Right lobe of liver (tissue), 4 donors: Measurements from ENCODE around the gene TRPV2.

Source experiments
- CTCF ChIP-seq, 4 donors: fragments of 200-600 bp in 3 of 4; fragments of 450-650 bp in 1 of 4; IDR thresholded peaks; one replicate each; pipeline versions ENCODE4 v1.5.1 to v1.8.0; 2016 to 2022; ENCODE audit warnings: antibody characterized with exemption in 4 of 4, mild to moderate bottlenecking in 2 of 4
- POLR2A ChIP-seq: fragments of 450-650 bp; IDR thresholded peaks from one replicate; pipeline ENCODE4 v1.6.1; 2017; ENCODE audit warnings: antibody characterized with exemption, mild to moderate bottlenecking
- donor health status: DM: no; HTN: no; CAD: no.
- donor health status: DM: no; HTN: no; CAD: no.
- donor health status: DM: no; HTN: yes; CAD: no.

- TF ChIP-seq CTCF (IDR thresholded peaks at IDR 0.05) (no peak), POLR2A (no peak)
Observed at GRCh38 chr17:16439303-16439791, 24.0 kb downstream of the TRPV2 start.
